ENCODE results near the gene ZNF583.

Gene ZNF583

GRCh38 chr19:56403764-56404704 lies at the start of gene ZNF583:
TSS of gene ZNF583 (plus strand) at chr19:56404332. CDS start at chr19:56407115, 2,783 bp downstream.
- DNase-seq: peak; percentile 90

- no peak for DNase-seq
Measured at GRCh38 chr19:56355517-56355916, 48.6 kb upstream of the ZNF583 start.

GRCh38 chr19:56356944-56357343 lies 47.2 kb upstream of the ZNF583 start:
- DNase-seq: no peak

GRCh38 chr19:56360841-56361240 lies 43.3 kb upstream of the ZNF583 start:
- no peak for DNase-seq

- peak; percentile 91 for DNase-seq
Measured at GRCh38 chr19:56367829-56368711, 36.1 kb upstream of the ZNF583 start.

- no peak for DNase-seq
Measured at GRCh38 chr19:56369886-56370676, 34.1 kb upstream of the ZNF583 start.

GRCh38 chr19:56372281-56372680 lies 31.9 kb upstream of the ZNF583 start:
- no peak for DNase-seq

- DNase-seq: no peak
Measured at GRCh38 chr19:56377105-56377924, 26.8 kb upstream of the ZNF583 start.

- DNase-seq: no peak
Measured at GRCh38 chr19:56383826-56384605, 20.1 kb upstream of the ZNF583 start.

GRCh38 chr19:56393119-56394012 lies 10.8 kb upstream of the ZNF583 start, which contains the start of gene ZNF582:
TSS of gene ZNF582 (minus strand) at chr19:56393534. CDS start at chr19:56391752, 1,782 bp downstream.
- peak; percentile 77 for DNase-seq

- no peak for DNase-seq
Measured at GRCh38 chr19:56398809-56399208, 5.3 kb upstream of the ZNF583 start.

- no peak for DNase-seq
Measured at GRCh38 chr19:56400485-56400884, 3.6 kb upstream of the ZNF583 start.

- DNase-seq: no peak
Measured at GRCh38 chr19:56403261-56403660, 871 bp upstream of the ZNF583 start.

GRCh38 chr19:56404705-56405056 lies 549 bp downstream of the ZNF583 start:
- no peak for DNase-seq

- DNase-seq: no peak
Measured at GRCh38 chr19:56405062-56405461, 930 bp downstream of the ZNF583 start.

- no peak for DNase-seq
Measured at GRCh38 chr19:56423276-56423984, 19.3 kb downstream of the ZNF583 start.

GRCh38 chr19:56423985-56424353 lies 19.8 kb downstream of the ZNF583 start:
- no peak for DNase-seq

- no peak for DNase-seq
Measured at GRCh38 chr19:56441206-56441792, 37.2 kb downstream of the ZNF583 start.

GRCh38 chr19:56474308-56474707 lies 70.2 kb downstream of the ZNF583 start:
- DNase-seq: no peak

Measured in NCI-H774 (cell line).